Stimulated activated CD4-positive, alpha-beta T cell treated with anti-CD3 and anti-CD28 coated beads, Interleukin-15, amount 100 ng/mL, for 1 hour (primary cell): Measurements from ENCODE around the gene MRPL20.
"Not testable (repeated sequence)": the region's sequence is repeated elsewhere in the genome, so short reads cannot be mapped to it uniquely, and the experiment has no call there.

ENCODE experiments used
- DNase-seq, 2 donors: peaks; one replicate each; pipeline ENCODE4 v3.0.0-alpha.2; 2020; ENCODE audit warnings: low read depth in 1 of 2, low spot score in 1 of 2

MRPL20 gene

DNA sequence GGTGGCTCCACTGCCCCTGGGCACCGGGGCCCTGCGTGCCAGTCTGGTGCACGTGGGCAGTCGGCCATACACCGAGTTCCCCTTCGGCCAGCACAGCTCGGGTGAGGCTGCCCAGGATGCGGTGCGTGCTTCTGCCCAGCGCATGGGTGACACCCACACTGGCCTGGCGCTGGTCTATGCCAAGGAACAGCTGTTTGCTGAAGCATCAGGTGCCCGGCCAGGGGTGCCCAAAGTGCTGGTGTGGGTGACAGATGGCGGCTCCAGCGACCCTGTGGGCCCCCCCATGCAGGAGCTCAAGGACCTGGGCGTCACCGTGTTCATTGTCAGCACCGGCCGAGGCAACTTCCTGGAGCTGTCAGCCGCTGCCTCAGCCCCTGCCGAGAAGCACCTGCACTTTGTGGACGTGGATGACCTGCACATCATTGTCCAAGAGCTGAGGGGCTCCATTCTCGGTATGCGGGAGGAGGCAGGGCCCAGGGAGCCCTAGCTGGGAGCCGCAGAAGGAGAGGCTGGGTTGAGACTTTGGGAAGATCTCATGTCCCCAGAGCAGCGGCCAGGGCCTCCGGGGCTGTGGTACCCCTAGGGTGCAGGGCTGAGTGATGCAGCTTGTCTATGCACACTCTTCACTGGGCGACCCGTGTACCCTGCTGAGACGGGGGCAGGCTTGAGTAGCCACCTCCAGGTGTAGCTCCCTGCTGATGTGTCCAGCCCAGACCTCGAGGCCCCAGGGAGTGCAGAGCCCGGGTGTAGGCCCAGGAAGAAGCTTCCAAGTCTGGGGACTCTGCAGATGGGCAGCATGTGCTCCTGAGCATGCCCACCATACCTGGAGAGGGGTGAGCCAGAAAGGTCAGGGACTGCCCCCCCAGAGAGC, 30.2 kb upstream of the MRPL20 start:
- DNase-seq: no peak

DNA sequence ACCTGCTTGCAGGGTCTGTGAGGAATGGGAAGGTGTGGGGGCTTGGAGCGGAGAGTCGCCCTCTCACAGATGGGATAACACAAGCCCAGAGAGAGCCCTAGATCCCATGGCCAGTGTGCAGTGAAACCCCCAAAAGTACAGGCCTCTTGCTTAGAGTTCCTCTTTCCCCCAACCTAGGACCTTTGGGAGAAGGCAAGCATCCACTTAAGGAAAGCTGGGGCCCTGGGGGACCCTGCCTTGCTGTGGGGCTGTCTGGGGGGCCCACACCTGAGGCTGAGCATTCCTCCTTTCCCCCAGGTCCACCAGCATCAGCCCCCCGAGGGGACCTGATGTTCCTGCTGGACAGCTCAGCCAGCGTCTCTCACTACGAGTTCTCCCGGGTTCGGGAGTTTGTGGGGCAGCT, 29.5 kb upstream of the MRPL20 start:
- no peak for DNase-seq

DNA sequence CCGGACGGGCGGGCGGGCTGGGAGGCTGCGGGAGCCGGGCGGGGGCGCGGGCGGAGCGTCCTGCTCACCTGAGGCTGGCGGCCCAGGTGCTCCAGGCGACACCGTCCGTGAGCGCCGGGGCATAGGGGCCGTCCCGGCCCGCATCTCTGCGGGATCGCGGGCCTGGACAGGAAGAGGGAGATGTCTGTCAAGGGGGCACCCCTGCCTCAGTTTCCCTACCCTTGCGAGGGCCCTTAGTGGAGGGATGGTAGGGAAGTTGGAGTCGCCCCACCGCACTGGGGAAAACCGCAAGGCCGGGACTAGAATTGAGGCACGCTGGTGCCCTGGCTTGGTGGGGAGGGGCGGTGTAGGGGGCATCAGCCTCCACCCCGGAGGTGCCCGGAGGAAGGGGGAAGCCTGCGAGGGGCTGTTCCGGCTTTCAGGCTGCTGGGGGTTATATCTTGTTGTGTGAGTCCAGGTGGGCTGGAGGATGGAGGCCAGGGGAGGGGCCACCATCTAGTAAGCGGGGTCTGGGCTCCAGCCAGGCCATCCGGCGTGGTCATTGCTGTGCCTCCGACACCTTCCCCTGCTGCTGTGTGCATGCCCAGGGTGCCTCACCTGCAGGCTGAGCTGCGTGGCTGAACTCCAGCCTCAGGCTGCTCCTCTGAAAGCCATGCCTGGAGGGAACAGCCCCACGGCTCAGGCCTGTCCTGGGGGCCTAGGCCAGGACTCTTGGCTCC, 29.0 kb upstream of the MRPL20 start:
- DNase-seq: no peak

DNA sequence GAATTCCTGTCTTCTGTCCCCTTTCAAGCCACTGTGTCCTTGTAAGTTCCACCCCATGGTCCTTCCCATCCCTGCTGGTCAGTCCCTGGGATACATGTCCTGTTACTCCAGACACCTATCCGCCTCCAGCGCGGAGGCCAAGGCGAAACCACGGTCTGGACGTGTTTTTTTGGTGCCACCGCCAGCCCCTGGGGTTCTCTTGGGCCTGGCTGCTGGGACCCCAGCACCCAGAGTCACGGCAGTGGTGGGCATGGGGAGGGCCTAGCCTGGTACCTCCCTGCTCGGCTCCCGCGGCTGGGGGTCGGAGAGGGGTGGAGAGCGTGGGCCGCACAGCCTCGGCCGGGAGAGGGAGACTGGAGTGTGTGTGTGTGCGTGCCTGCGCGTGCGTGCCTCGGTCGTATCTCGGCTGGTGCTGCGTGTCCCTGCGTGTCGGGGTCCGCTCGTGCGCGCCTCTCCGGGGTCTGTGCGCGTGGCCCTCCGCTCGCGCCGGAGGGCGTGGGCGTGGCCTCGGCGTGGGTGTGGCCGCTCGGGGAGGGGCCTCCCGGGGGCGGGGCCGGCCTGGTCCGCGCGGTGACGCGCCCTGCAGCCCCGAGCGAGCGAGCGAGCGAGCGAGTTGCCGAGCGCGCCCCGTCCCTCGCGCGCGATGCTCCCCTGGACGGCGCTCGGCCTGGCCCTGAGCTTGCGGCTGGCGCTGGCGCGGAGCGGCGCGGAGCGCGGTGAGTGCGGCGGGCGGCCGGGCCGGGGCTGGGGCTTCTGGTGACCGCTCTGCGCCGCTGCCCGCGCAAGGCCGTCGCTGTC, 28.2 kb upstream of the MRPL20 start, which contains the start of gene VWA1:
TSS of gene VWA1 (plus strand) at position 585 of the 798 bp plus-strand sequence. CDS start at position 644, 59 bp downstream.
- peak; percentile 31 to 62 for DNase-seq

DNA sequence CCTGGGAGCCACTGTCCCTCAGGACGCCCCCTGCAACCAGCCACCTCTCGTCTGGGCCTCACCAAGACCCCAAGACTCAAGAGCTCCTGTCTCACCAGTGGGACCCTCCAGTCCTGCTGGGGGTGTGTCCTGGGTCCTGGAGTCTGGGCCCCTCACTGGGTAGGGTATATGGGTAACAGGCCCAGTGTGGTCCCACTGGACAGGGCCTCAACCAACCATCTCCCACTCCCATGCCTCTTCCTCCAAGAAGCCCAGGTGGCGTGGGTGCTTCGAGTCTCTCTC, 27.7 kb upstream of the MRPL20 start:
- DNase-seq: no peak

DNA sequence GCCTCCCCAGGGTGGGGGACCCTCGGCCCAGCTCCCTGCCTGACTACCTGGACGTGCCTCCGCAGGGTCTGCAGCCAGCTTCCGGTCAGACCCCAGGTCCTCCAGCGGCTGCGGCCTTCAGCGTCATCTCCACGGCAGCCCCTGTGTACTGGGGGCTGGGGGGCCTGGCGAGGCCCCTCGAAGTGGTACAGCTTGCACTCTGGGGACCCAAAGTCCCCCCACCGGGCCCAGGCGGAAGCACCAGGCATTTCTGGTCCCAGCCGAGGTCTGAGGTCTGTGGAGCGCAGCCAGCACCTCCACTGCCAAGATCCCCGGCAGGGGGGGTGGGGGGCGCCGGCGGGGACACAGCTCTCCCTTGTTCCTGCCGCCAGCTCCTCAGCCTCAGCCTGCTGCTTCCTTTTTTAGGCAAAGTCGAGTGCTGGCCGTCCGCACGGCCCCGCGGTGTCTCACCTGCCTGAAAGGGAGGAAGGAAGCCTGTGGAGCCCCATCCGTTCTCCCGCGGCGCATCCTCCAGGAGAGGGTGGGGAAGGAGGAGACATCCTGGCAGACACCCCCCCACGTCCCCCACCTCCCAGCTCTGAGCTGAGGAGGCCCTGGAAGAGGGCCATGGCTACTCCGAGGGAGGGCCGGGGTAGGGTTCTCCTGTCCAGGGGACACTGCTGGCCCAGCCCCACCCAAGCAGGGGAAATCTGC, 27.2 kb upstream of the MRPL20 start:
- no peak for DNase-seq

DNA sequence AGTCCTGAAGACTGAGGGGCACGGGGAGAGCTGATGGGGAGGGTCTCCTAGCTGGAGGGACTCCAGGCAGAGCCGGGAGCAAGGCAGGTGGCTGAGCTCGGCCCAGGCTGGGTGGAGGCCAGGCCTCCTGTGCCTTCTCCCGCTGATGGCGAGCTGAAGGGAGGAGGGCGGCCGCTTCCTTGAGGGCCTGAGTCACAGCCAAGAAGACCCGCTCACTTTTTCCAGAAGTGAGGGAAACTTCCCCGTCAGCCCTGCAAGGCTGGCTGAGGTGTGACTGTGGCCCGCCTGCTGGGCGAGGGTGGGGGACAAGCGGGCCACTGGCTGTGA, 26.7 kb upstream of the MRPL20 start:
- DNase-seq: peak in 1 of 2 donors; percentile 25

DNA sequence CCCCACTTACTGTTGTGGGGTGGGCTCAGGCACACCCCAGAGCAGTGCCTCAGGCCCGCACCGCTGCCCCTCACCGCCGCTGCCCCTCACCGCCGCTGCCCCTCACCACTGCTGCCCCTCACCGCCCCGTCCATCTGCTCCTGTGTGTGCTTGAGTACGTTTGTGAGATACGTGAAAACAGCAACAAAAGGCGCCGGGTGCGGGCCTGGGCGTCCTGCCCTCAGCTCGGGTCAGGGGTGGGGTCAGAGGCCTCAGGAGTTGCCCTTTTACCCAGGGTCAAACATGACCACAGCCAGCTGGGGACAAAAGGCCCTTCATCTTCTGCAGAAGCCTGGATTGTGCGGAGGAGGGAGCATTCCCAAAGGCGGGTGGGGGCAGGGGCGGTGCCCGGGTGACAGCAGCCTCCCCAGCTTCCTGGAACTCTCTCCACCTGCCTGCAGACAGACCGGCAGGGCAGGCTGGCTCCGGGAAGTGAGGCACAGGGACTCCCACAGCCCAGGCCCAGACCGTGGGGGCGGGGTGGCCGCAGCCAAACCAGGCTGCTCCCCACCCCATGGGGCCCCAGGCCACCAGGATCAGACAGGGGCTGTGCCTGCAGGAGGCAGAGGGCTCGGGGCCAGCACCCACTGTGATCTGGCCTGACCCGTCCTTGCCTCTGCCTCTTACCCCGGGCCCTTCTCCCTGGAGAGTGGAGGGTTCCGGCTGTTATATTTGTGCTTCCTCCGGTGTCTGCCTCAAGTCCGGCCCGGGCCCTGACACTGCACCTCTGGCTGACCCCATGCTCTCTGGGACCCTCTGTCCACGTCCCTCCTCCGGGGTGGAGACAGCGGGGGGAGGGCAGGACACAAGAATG, 26.1 kb upstream of the MRPL20 start:
- no peak for DNase-seq

DNA sequence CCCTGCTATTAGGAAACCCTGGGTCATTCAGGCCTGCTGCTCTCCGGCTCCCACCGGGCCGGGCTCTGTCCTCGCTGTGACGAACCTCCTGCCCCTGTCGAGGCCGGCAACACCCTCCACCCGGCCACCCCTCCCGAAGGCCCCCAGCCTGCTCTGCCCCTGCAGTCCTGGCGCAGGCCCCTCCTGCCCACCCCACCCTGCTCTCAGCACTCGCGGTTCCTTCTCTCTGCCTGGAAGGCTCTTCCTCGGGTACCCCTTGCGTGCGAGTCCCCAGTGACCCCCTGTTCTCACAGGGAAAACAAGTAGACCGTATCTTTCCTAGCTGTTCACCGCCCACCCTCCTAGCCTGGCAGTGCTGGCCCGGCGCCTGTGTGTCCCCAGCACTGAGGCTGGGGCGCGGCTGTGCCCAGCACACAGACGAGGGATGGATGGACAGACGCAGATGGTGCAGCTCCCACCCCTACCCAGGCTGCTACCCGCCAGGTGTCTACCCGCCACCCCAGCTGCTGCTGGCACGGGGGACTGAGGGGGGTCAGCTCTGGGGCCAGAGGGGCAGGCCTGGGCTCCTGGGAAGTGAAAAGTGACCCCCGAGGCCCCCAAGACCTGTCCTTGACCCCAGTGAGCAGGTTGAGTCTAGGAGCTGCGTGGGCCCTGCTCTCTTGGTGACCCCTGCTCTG, 25.3 kb upstream of the MRPL20 start:
- DNase-seq: no peak

DNA sequence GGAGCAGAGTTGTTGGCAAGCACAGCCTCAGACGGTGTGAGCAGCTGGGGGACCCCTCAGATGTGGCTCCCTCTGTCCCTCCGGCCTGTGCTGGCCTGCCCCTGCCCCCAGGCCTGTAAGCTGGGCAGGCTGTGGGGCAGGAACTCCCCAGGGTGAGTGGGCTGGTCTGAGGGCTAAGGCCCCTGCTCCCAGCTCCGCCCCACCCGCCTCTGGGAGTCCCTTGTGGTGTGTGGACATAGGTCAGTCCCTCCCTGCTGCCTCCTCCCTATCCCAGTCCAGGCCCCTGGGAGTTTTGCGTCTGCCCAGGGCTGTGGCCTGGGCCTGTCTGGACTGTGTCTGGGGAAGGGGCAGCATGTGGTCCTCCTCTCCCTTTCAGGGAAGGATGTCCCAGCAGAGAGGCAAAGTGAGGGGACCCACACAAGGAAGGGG, 24.8 kb upstream of the MRPL20 start:
- DNase-seq: no peak

DNA sequence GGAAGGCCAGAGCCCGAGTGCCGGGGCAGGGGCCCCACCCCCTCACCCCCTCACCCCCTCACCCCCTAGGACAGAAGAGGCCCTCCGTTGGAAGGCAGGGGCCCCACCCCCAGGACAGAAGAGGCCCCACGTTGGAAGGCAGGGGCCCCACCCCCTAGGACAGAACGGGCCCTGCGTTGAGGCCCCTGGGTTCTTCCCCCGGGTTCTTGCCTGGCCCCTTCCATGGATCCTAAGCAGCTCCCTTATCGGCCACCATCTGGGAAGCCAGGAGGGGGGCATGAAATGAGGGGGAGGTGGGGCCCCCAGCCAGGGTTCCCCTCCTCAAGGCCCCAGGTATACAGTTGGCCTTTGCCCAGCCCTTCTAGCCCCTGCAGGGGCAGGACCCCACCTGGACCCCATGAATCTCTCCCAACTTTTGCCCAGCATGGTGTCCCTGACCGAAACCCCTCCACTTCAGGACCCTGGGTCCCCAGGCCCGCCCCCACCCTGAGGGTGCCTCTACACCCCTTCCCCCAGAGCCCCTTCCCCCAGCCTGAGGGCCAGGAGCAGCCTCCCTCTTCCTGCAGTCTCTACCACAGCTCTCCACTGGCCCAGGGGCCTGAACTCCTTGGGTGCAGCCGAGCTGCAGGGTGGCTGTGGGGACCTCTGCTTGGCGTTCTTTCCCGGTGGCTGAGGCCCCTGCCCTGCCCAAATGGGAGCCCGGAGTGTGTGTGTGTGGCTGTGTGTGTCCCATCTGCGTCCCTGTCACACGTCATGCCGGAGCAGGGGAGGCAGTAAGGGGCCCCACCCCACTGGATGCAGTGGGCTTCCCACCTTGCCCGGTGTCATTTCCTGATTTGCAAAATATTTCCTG, 24.1 kb upstream of the MRPL20 start:
- DNase-seq: no peak

DNA sequence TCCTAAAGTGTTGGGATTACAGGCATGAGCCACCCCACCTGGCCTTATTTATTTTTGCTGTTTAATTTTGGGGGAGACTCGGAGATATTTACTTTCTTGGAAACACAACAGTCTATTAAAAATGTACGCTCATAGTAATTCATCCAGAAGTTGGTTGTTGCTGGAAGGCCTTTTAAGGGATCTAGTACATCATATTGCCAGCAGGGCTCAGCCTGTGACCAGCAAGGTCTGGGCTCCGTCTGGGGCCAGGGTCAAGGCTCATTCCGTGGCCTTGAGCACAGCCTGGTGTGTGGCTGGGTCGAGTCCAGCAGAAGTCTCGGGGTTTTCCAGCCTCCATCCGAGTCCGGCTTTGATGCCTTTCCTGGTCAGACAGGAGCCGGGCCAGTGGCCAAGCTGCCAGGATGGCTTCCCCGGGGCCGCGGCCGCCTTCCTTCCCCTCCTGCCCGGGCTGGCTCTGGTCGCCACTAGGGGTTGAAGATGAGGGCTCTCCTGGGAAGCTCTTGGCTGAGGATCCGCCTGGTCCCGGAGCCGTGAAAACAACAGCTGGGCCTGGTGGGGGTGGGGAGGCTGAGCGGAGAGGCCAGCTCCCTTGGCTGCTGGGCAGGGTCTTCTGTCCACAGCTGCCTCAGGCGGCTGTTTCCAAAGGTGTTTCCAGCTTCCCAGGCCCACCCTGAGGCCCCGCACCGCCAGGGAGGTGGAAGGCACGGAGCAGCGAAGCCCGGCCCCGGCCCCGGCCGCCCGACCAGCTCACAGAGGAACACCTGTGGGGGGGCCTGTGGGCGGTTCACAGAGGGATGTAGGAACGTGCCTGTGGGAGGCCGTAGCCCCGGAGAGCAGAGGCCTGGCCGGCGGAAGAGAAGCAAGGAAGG, 23.3 kb upstream of the MRPL20 start:
- no peak for DNase-seq

DNA sequence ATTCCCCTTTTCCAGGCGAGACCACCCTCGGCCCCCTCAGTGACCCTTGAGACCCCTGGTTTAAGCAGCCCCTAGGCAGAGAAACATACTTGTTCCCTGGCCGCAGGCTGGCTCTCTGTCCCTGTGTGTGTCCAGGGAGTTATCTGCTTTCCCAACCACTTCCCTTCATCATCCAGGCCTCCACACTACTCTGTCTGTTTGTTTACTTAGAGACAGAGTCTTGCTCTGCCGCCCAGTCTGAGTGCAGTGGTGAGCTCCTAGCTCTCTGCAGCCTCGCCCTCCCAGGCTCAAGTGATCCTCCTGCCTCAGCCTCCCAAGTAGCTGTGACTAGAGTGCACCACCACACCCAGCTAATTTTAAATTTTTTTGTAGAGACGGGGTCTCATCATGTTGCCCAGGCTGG, 22.6 kb upstream of the MRPL20 start:
- DNase-seq: no peak

DNA sequence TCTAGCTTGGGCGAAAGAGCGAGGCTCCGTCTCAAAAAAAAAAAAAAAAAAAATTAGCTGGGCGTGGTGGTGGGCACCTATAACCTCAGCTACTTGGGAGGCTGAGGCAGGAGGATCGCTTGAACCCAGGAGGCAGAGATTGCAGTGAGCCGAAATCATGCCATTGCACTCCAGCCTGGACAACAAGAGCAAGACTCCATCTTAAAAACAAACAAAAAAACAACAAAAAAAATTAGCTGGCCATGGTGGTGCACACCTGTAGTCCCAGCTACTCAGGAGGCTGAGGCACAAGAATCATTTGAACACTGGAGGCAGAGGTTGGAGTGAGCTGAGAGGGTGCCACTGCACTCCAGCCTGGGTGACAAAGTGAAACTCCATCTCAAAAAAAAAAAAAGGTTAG, 21.9 kb upstream of the MRPL20 start:
- DNase-seq: not testable (repeated sequence)

DNA sequence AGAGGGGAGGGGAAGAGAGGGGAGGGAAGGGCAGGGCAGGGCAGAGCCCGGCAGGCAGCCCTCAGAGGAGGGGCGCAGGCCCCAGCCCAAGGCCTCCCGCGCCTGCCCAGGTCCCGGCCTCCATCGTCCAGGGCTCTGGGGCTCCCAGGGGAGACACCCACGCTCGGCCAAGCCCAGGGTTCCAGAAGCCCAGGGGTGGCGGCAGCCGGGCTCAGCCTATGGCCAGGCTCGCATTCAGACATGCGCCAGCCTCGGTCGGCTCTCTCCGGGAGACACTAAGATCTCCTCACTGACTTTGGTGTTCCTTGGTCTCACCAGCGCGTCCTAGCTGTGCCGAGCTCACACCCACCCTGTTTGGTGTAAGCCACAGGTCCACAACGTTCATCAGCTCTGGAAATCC, 21.1 kb upstream of the MRPL20 start:
- DNase-seq: no peak

DNA sequence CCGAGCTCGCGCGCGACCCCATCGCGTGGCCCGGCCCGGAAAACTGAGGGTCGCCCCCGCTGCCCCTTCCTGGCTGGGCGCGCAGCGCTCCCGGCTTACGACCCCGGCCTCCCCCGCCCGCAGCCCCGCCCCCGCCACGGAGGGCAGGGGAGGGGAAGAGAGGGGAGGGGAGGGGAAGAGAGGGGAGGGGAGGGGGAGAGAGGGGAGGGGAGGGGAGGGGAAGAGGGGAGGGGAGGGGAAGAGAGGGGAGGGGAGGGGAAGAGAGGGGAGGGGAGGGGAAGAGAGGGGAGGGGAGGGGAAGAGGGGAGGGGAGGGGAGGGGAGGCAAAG, 20.7 kb upstream of the MRPL20 start:
- no peak for DNase-seq

DNA sequence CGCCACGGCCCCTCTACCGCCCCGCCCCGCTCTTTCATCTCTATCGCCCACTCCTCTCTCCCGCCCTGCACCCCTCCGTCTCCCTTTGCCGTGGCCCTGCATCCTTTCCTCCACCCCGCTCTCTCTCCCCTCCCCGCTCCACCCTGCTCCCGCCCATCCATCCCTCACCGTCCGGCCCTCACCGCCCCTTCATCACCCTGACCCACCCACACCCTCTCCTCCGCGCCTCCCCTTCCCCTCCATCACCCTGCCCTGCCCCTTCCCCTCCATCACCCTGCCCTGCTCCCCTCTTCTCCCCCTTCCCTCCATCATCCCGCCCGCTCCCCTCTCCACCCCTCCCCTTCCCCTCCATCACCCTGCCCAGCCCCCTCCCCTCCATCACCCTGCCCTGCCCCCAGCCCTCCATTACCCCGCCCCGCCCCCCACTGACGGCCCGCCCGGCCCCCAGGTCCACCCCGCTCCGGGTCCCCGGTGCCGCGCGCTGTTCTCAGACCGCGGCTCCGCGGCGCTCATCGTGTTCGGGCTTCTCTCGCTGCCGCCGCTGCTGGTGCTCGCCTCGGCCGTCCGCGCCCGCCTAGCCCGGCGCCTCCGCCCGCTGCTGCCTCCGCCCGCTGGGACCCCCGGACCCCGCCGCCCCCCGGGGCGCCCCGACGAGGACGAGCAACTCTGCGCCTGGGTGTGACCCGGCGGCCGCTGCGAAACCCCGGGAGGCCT, 20.2 kb upstream of the MRPL20 start:
- DNase-seq: no peak
